ENCODE data around the gene NDUFA7.

- TF ChIP-seq POLR2AphosphoS5 (IDR thresholded peaks at IDR 0.05) = no peak
- no peak for TF ChIP-seq CTCF (IDR thresholded peaks at IDR 0.05)
These were observed 16.1 kb downstream of the NDUFA7 start for GRCh38 chr19:8304841-8305621.

Measured in suprapubic skin (tissue), 3 donors.